GM18858 (cell line): ENCODE measurements around the gene BABAM2.
"Not testable (repeated sequence)": the region's sequence is repeated elsewhere in the genome, so short reads cannot be mapped to it uniquely, and the experiment has no call there.

Source experiments
- ATAC-seq: cut with Tn5 transposase; IDR thresholded peaks from one replicate; pipeline ENCODE4 v1.9.1; 2021; ENCODE audit not compliant: unreplicated experiment

Gene BABAM2

GRCh38 chr2:28101123-28101522 lies 210.6 kb downstream of the BABAM2 start:
- ATAC-seq: no peak

GRCh38 chr2:28101892-28102291 lies 211.4 kb downstream of the BABAM2 start:
- no peak for ATAC-seq

- ATAC-seq: no peak
Measured at GRCh38 chr2:28102455-28102874, 211.9 kb downstream of the BABAM2 start.

GRCh38 chr2:28103611-28104010 lies 213.1 kb downstream of the BABAM2 start:
- no peak for ATAC-seq

GRCh38 chr2:28108143-28108542 lies 217.6 kb downstream of the BABAM2 start:
- ATAC-seq: no peak

GRCh38 chr2:28113771-28114170 lies 223.2 kb downstream of the BABAM2 start:
- not testable (repeated sequence) for ATAC-seq

- no peak for ATAC-seq
Measured at GRCh38 chr2:28117104-28117596, 226.6 kb downstream of the BABAM2 start.

GRCh38 chr2:28119631-28120030 lies 229.1 kb downstream of the BABAM2 start:
- no peak for ATAC-seq

GRCh38 chr2:28128281-28128950 lies 237.9 kb downstream of the BABAM2 start:
- no peak for ATAC-seq

- no peak for ATAC-seq
Measured at GRCh38 chr2:28129955-28130695, 239.6 kb downstream of the BABAM2 start.

GRCh38 chr2:28133778-28134177 lies 243.2 kb downstream of the BABAM2 start:
- ATAC-seq: no peak

- no peak for ATAC-seq
Measured at GRCh38 chr2:28134262-28134812, 243.8 kb downstream of the BABAM2 start.

- no peak for ATAC-seq
Measured at GRCh38 chr2:28134857-28135256, 244.3 kb downstream of the BABAM2 start.

GRCh38 chr2:28135324-28135723 lies 244.8 kb downstream of the BABAM2 start:
- no peak for ATAC-seq

GRCh38 chr2:28135799-28136198 lies 245.3 kb downstream of the BABAM2 start:
- no peak for ATAC-seq

- ATAC-seq: no peak
Measured at GRCh38 chr2:28136556-28136955, 246.0 kb downstream of the BABAM2 start.

- ATAC-seq: no peak
Measured at GRCh38 chr2:28137221-28137620, 246.7 kb downstream of the BABAM2 start.

- ATAC-seq: no peak
Measured at GRCh38 chr2:28142386-28142785, 251.9 kb downstream of the BABAM2 start.

- ATAC-seq: no peak
Measured at GRCh38 chr2:28148000-28148399, 257.5 kb downstream of the BABAM2 start.

- ATAC-seq: no peak
Measured at GRCh38 chr2:28148566-28148965, 258.0 kb downstream of the BABAM2 start.

GRCh38 chr2:28150236-28150915 lies 259.8 kb downstream of the BABAM2 start:
- no peak for ATAC-seq
